Common myeloid progenitor, CD34-positive (primary cell): ENCODE results near the gene THEMIS.

Experiments
- CTCF ChIA-PET: fragments of 350-600 bp; sonication (Branson Sonifier 250); formaldehyde crosslinking; loops from one replicate; lab custom pipeline; 2021; ENCODE audit warnings: antibody characterized with exemption; lab: Charles Lee
- POLR2A ChIA-PET: fragments of 350-600 bp; sonication (Branson Sonifier 250); formaldehyde crosslinking; loops from one replicate; lab custom pipeline; 2021; ENCODE audit warnings: antibody characterized with exemption; lab: Charles Lee
- DNase-seq, 3 donors: peaks; one replicate each; pipeline versions ENCODE4 v3.0.0 to v3.0.0-alpha.2; 2013
- H3K27ac ChIP-seq, 2 experiments: 1 replicate in 1 of 2; 2 replicates in 1 of 2; pipeline ENCODE4 v1.7.0; 2013; ENCODE audit warnings: inconsistent platforms in 2 of 2, low read length in 2 of 2, mild to moderate bottlenecking in 2 of 2, low read depth in 1 of 2, moderate library complexity in 1 of 2; ENCODE audit not compliant: severe bottlenecking in 2 of 2, insufficient read depth in 1 of 2, poor library complexity in 1 of 2
- H3K27me3 ChIP-seq, 5 experiments: replicated peaks in 2 of 5; 1 replicate in 3 of 5; 2 replicates in 2 of 5; pipeline versions ENCODE4 v1.6.1 to v1.7.0; 2013; ENCODE audit warnings: low read length in 4 of 5, mild to moderate bottlenecking in 2 of 5, moderate library complexity in 2 of 5, inconsistent platforms in 1 of 5; ENCODE audit not compliant: insufficient read depth in 5 of 5, control insufficient read depth in 4 of 5
- H3K36me3 ChIP-seq, 4 experiments: 1 replicate in 2 of 4; 2 replicates in 2 of 4; pipeline versions ENCODE4 v1.6.1 to v1.7.0; 2013; ENCODE audit warnings: low read length in 3 of 4, control low read depth in 1 of 4, mild to moderate bottlenecking in 1 of 4; ENCODE audit not compliant: control insufficient read depth in 4 of 4, insufficient read depth in 4 of 4
- H3K4me1 ChIP-seq, 4 experiments: 1 replicate in 3 of 4; 2 replicates in 1 of 4; pipeline versions ENCODE4 v1.6.1 to v1.7.1; 2013; ENCODE audit warnings: low read length in 3 of 4, mild to moderate bottlenecking in 3 of 4, control low read depth in 1 of 4, inconsistent platforms in 1 of 4, moderate library complexity in 1 of 4; ENCODE audit not compliant: control insufficient read depth in 4 of 4, insufficient read depth in 4 of 4; ENCODE audit errors: control extremely low read depth in 1 of 4
- H3K4me3 ChIP-seq, 7 experiments: 1 replicate in 4 of 7; 2 replicates in 3 of 7; pipeline versions ENCODE4 v1.5.1 to v1.7.0; 2013; ENCODE audit warnings: mild to moderate bottlenecking in 7 of 7, low read length in 6 of 7, moderate library complexity in 6 of 7, inconsistent platforms in 2 of 7, low read depth in 2 of 7, control low read depth in 1 of 7; ENCODE audit not compliant: insufficient read depth in 4 of 7, control insufficient read depth in 1 of 7; ENCODE audit errors: extremely low read depth in 1 of 7
- H3K9me3 ChIP-seq, 5 experiments: 1 replicate in 4 of 5; 2 replicates in 1 of 5; pipeline versions ENCODE4 v1.6.1 to v1.7.1; 2013; ENCODE audit warnings: low read length in 4 of 5, mild to moderate bottlenecking in 2 of 5, inconsistent platforms in 1 of 5, low read depth in 1 of 5, moderate library complexity in 1 of 5; ENCODE audit not compliant: control insufficient read depth in 4 of 5, insufficient read depth in 2 of 5; ENCODE audit errors: control extremely low read depth in 1 of 5
- WGBS: methylation state at CpG from one replicate; pipeline ENCODE4 v1.1.5; 2013; ENCODE audit not compliant: insufficient coverage; 5-methylcytosine and 5-hydroxymethylcytosine counted together

THEMIS gene

GRCh38 chr6:127865108-127865507, 35.8 kb downstream of the THEMIS start:
- Histone ChIP-seq H3K27ac (no peak overlapping the region), H3K27me3 (no peaks in the 10 kb centered on the region), H3K9me3 (no peaks in the 10 kb centered on the region), H3K4me1 (no peaks in the 10 kb centered on the region), H3K36me3 (no peaks in the 10 kb centered on the region), H3K4me3 (no peak overlapping the region)
- POLR2A ChIA-PET, result no interaction called here
- CTCF ChIA-PET, result interaction anchor here (2.2 kb wide), 1 partner anchor 10 kb away, joined by 5 read pairs; no protein-coding TSS in a partner anchor
- no peak for DNase-seq

GRCh38 chr6:127864701-127865100, 36.2 kb downstream of the THEMIS start:
- no peak overlapping the region for H3K4me3 ChIP-seq
- POLR2A ChIA-PET, result no interaction called here
- H3K4me1 ChIP-seq, result no peaks in the 10 kb centered on the region
- H3K9me3 ChIP-seq, result no peaks in the 10 kb centered on the region
- 100% methylated on average over 2 of the region's 2 CpGs for WGBS
- DNase-seq, result no peak
- H3K36me3 ChIP-seq, result no peaks in the 10 kb centered on the region
- H3K27ac ChIP-seq, result no peak overlapping the region
- no peaks in the 10 kb centered on the region for H3K27me3 ChIP-seq
- CTCF ChIA-PET, result interaction anchor here (2.2 kb wide), 1 partner anchor 9 kb away, joined by 5 read pairs; no protein-coding TSS in a partner anchor

GRCh38 chr6:127860723-127861122, 40.1 kb downstream of the THEMIS start:
- WGBS, result no CpG with 5 or more reads among the region's 2 CpGs
- Histone ChIP-seq H3K36me3 (no peaks in the 10 kb centered on the region), H3K4me1 (peaks cover 0 to 7% (median 0%) of the 10 kb centered on the region in 4 experiments), H3K9me3 (no peaks in the 10 kb centered on the region), H3K27me3 (no peaks in the 10 kb centered on the region), H3K4me3 (no peak overlapping the region), H3K27ac (no peak overlapping the region)
- POLR2A ChIA-PET, result no interaction called here
- CTCF ChIA-PET, result no interaction called here
- DNase-seq, result no peak

- 100% methylated on average over 2 of the region's 2 CpGs for WGBS
- H3K27me3 ChIP-seq, result no peaks in the 10 kb centered on the region
- H3K9me3 ChIP-seq, result no peaks in the 10 kb centered on the region
- no peaks in the 10 kb centered on the region for H3K36me3 ChIP-seq
- DNase-seq, result no peak
- ChIA-PET CTCF (interaction anchor here (1.0 kb wide), 1 partner anchor 871 kb away, joined by 3 read pairs; no protein-coding TSS in a partner anchor), POLR2A (no interaction called here)
- no peak overlapping the region for H3K27ac ChIP-seq
- no peak overlapping the region for H3K4me3 ChIP-seq
- H3K4me1 ChIP-seq, result peaks cover 0 to 7% (median 0%) of the 10 kb centered on the region in 4 experiments
Measured at GRCh38 chr6:127859956-127860355, 40.9 kb downstream of the THEMIS start.

- Histone ChIP-seq H3K4me1 (peaks cover 0 to 7% (median 0%) of the 10 kb centered on the region in 4 experiments), H3K4me3 (no peak overlapping the region), H3K27ac (no peak overlapping the region), H3K27me3 (no peaks in the 10 kb centered on the region), H3K36me3 (no peaks in the 10 kb centered on the region), H3K9me3 (no peaks in the 10 kb centered on the region)
- DNase-seq, result no peak
- ChIA-PET POLR2A (interaction anchor here (0.6 kb wide), 1 partner anchor 36 kb away, joined by 3 read pairs; no protein-coding TSS in a partner anchor), CTCF (interaction anchor here (1.0 to 1.9 kb wide), 2 partner anchors 10 to 872 kb away, joined by 3 to 6 read pairs; no protein-coding TSS in a partner anchor)
- 97% methylated on average over 3 of the region's 4 CpGs for WGBS
Measured at GRCh38 chr6:127858727-127859391, 42.0 kb downstream of the THEMIS start.

GRCh38 chr6:127857051-127857637, 43.7 kb downstream of the THEMIS start:
- H3K4me1 ChIP-seq, result peaks cover 0 to 7% (median 0%) of the 10 kb centered on the region in 4 experiments
- WGBS, result no CpG with 5 or more reads among the region's 1 CpG
- no peak overlapping the region for H3K27ac ChIP-seq
- CTCF ChIA-PET, result interaction anchor here (1.3 kb wide), 1 partner anchor 471 kb away, joined by 4 read pairs; no protein-coding TSS in a partner anchor
- DNase-seq, result no peak
- no peaks in the 10 kb centered on the region for H3K9me3 ChIP-seq
- no peaks in the 10 kb centered on the region for H3K36me3 ChIP-seq
- H3K27me3 ChIP-seq, result no peaks in the 10 kb centered on the region
- POLR2A ChIA-PET, result no interaction called here
- H3K4me3 ChIP-seq, result no peak overlapping the region
